WERI-Rb-1 (cell line): ENCODE data around the gene RDH14.

ENCODE experiments used
- DNase-seq: peaks from one replicate; pipeline ENCODE4 v3.0.0-alpha.2; 2020
- H3K27ac ChIP-seq: fragments of 250-450 bp; sonication (Bioruptor Pico); 2 replicates; pipeline ENCODE4 v1.5.1; 2020; ENCODE audit warnings: mild to moderate bottlenecking, moderate library complexity
- H3K27me3 ChIP-seq: fragments of 250-450 bp; sonication (Bioruptor Pico); 2 replicates; pipeline ENCODE4 v1.5.1; 2021; ENCODE audit warnings: mild to moderate bottlenecking, low read depth, moderate library complexity; ENCODE audit not compliant: insufficient read depth, severe bottlenecking
- H3K36me3 ChIP-seq: fragments of 250-450 bp; sonication (Bioruptor Pico); 2 replicates; pipeline ENCODE4 v1.5.1; 2020; ENCODE audit warnings: mild to moderate bottlenecking, moderate library complexity
- H3K4me3 ChIP-seq: 2 replicates; pipeline ENCODE4 v1.5.1; 2011; ENCODE audit warnings: low read depth, mild to moderate bottlenecking, control low read depth, low read length
- H3K9me3 ChIP-seq: fragments of 250-450 bp; sonication (Bioruptor Pico); 2 replicates; pipeline ENCODE4 v1.5.1; 2021; ENCODE audit warnings: mild to moderate bottlenecking, moderate library complexity; ENCODE audit not compliant: severe bottlenecking
- TF ChIP-seq, protein P1 (sequence below): IDR thresholded peaks from 2 replicates; pipeline ENCODE4 v1.5.1; 2011; ENCODE audit warnings: low read depth, mild to moderate bottlenecking, control low read depth, inconsistent platforms, low read length

Gene RDH14

DNA sequence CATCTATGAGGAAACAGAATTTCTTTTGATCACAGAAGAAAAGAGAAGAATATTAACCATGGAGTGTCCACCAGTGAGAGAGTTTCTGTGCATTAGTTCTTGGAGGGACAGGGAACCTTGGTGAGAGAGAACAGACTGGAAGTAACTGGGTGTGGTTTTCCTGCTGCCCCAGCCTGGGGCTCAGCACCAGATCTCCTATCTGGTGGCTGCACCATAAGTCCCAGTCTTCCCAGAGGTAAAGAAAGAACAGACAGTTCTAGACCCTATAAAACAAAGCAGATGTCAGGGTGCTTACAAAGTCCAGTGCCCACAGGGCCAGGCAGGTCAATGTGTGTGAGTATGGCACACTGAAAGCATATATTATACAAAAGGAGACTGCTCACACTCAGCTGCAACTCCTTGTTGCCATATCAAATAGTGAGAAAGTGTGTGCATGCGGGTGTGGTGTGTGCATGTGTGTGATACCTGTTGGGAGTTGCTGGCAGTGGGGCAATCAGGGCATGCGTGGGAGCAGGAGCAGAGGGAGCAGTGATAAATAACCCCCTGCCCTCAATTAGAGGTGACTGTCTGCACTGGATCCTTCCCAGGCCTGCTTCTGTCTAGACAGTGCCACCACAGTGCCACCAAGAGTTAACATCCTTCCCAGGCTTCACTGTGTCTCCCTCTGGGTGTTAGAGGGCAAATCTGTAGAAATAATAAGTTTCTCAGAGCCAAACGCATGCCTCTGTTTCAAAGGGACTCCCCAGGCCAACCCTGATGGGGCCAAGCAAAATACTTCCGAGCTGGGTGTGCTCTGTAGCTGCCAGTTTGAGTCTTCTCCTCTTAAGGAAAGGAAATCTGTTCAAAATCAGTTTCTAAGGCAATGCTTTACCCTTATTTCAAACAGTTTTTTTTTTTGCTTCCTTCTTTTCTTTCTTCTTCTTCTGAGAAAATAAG, 45.7 kb downstream of the RDH14 start:
- Histone ChIP-seq H3K4me3 (no peak overlapping the region), H3K9me3 (no peaks in the 10 kb centered on the region)

DNA sequence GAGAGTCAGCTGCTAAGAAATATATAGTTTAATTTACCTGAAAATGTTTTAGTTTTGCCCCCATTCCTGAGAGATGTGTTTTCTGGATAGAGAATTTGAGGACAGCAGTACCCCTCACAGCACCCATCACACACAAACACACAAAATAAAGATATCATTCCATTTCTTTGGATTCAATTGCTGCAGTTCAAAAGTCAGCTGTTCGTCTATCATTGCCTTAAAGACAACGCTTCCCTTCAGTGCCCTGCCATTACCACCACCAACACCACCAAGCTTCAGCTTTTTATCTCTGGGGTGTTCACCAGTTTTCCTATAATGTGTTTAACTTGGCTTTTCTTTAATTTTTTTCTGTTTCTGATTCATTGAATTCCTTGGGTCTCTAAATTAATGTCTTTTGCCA, 49.7 kb downstream of the RDH14 start:
- no peak overlapping the region for H3K4me3 ChIP-seq
- H3K9me3 ChIP-seq, result no peaks in the 10 kb centered on the region
- TF ChIP-seq, protein P1, sequence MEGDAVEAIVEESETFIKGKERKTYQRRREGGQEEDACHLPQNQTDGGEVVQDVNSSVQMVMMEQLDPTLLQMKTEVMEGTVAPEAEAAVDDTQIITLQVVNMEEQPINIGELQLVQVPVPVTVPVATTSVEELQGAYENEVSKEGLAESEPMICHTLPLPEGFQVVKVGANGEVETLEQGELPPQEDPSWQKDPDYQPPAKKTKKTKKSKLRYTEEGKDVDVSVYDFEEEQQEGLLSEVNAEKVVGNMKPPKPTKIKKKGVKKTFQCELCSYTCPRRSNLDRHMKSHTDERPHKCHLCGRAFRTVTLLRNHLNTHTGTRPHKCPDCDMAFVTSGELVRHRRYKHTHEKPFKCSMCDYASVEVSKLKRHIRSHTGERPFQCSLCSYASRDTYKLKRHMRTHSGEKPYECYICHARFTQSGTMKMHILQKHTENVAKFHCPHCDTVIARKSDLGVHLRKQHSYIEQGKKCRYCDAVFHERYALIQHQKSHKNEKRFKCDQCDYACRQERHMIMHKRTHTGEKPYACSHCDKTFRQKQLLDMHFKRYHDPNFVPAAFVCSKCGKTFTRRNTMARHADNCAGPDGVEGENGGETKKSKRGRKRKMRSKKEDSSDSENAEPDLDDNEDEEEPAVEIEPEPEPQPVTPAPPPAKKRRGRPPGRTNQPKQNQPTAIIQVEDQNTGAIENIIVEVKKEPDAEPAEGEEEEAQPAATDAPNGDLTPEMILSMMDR, result no peak
- peaks cover 40% of the 10 kb centered on the region for H3K27me3 ChIP-seq
- no peaks in the 10 kb centered on the region for H3K36me3 ChIP-seq
- H3K27ac ChIP-seq, result no peak overlapping the region
- DNase-seq, result no peak

More for the DNA sequence above, 45.7 kb downstream of the RDH14 start:
- no peaks in the 10 kb centered on the region for H3K36me3 ChIP-seq
- no peak overlapping the region for H3K27ac ChIP-seq
- TF ChIP-seq, protein P1, result no peak
- H3K27me3 ChIP-seq, result peaks cover 49% of the 10 kb centered on the region
- no peak for DNase-seq

DNA sequence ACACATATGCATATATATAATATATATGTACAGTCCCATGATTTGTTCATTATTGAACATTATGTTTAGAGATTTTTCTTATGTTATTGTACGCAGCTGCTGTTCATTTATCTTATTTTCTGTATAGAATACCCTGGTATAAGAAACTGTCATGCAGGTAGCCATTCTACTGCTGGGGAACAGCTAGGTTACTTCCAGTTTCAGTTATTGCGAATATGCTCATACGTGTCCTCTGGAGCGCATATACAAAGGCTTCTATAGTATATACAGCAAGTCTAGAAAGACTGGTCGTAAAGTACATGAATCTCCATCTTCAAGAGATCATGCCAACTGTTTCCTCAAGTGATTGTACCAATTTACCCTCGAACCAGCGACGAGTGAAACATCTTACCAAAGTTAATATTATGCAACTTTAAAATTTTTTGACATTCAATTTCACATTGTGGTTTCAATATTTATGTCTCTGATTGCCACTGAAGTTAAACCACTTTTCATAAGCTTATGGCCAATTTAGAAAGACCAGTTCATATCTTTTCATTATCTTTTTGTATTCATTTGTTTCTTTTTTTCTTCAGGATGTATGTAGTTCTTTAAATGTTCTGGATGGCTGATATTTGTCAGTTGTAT, 53.5 kb downstream of the RDH14 start:
- Histone ChIP-seq H3K4me3 (no peak overlapping the region), H3K36me3 (no peaks in the 10 kb centered on the region), H3K27ac (no peak overlapping the region), H3K9me3 (no peaks in the 10 kb centered on the region), H3K27me3 (peaks cover 46% of the 10 kb centered on the region)
- no peak for DNase-seq
- TF ChIP-seq, protein P1, result no peak

DNA sequence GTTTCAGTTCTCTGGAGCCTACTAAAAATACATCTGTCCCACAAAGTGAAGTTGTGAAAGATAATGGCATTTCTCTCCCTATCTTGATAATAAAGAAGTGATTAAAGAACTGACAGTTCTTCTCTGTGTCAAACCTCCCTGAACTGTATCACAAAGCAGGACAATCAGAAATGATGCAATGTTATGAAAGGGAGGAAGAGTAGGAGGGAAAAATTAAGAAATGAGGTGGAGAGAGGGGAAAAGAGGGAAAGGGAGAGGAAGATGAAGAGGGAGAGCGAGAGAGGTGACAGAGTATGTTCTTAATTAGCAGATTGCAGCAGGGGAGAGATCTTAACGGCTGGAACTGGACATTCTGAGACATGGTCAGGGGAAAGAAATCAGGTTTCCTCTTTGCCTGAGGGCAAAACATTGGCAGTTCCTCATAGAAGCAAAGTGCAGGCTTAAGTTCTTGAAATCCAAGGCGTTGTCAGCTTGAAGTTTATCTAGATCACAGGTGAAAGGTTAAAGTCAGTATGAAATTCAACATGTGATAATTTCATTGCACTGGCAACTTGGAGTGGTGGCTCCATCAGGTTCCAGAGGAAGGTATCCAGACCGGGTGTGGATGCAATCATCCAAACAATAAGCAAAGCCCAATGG, 54.6 kb downstream of the RDH14 start:
- Histone ChIP-seq H3K36me3 (no peaks in the 10 kb centered on the region), H3K9me3 (no peaks in the 10 kb centered on the region), H3K4me3 (no peak overlapping the region), H3K27me3 (peaks cover 56% of the 10 kb centered on the region), H3K27ac (no peak overlapping the region)
- TF ChIP-seq, protein P1, result no peak
- DNase-seq, result no peak
